SU-DHL-6 (cell line): ENCODE measurements around the gene CUEDC1.

Source experiments
- CTCF ChIP-seq: fragments of 200-600 bp; sonication (generic); IDR thresholded peaks from one replicate; pipeline ENCODE4 v1.5.1; 2017; ENCODE audit warnings: antibody characterized with exemption, mild to moderate bottlenecking, low read length, moderate library complexity; ENCODE audit not compliant: insufficient read depth, poor library complexity, severe bottlenecking
- EZH2phosphoT487 ChIP-seq: fragments of 200-600 bp; sonication (generic), shearing (Covaris generic); conservative IDR thresholded peaks from 2 replicates; pipeline ENCODE4 v1.6.1; 2018; ENCODE audit warnings: mild to moderate bottlenecking, antibody characterized with exemption, low read length, moderate library complexity, mixed read lengths

- TF ChIP-seq EZH2phosphoT487 (no peak), CTCF (no peak)
Measured at GRCh38 chr17:57965521-57966160, 10.4 kb upstream of the CUEDC1 start.
